LHCN-M2 (cell line): Measurements from ENCODE around the gene CD96. TPM values are rescaled to one million over a fixed set of nuclear protein-coding genes. Genes with fewer than 3 reads are reported as not detected.
"Not testable (repeated sequence)": the region's sequence is repeated elsewhere in the genome, so short reads cannot be mapped to it uniquely, and the experiment has no call there.

ENCODE experiments used
- DNase-seq: peaks from one replicate; pipeline ENCODE4 v3.0.0-alpha.2; 2012; ENCODE audit warnings: low read depth
- total RNA-seq: library from RNA; depleted of rRNA; stranded (reverse); fragments of >200 nt; gene quantifications from 2 replicates; pipeline ENCODE4 v1.2.3, GENCODE V29; 2014

CD96 gene
- total RNA-seq, 1 experiment from 2014 or later = 0.11 TPM

GRCh38 chr3:111619833-111620232 is 77.8 kb downstream of the CD96 start:
- DNase-seq = peak; percentile 45

DNA sequence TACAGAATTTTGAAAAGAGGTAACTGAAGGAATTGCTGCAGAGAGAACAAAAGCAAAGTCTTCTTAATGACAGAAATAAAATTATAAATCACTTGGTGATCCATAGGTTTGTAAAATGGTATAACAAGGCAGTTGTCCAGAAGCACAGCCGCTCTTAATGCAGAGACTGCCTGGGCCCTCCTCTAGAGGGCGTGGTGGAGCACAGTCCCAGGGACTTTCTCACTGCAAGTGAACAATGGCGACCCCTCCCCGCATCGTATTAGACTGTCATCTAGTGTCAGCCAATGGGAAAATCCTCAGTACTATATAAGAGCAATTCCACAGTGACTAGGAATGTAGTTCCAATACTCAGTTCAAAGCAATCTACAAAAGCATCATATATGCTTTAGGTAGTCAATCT is 79.5 kb downstream of the CD96 start:
- DNase-seq = peak; percentile 30

DNA sequence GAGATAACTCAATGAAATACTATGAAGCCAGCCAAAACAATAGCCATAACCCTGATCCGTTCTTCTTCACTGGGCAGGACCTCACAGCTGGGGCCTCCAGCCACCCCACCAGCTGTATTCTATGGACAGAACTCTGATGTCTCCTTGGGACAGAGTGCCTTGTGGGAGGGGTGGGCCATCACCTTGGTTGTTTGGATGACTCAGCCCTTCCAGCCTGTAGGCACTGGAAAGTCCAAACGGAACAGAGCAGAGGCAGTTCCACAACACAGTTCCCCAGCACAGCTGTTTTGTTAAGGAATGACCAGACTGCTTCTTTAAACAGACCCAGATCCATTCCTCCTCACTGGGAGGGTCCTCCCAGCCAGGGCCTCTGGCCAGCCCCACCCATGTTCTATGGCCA is 85.1 kb downstream of the CD96 start:
- DNase-seq = no peak

DNA sequence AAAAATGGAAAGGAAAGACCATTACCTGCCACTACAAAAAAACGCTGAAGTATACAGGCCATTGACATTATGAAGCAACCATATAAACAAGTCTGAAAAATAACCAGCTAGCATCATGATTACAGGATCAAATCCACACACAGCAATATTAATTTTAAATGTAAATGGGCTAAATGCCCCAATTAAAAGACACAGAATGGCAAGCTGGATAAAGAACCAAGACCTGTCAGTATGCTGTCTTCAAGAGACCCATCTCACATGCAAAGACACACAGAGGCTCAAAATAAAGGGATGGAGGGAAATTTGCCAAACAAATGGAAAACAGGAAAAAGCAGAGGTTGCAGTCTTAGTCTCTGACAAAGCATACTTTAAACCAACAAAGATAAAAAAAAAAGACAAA is 87.0 kb downstream of the CD96 start:
- not testable (repeated sequence) for DNase-seq

- not testable (repeated sequence) for DNase-seq
Measured at GRCh38 chr3:111630638-111631037, 88.6 kb downstream of the CD96 start.

GRCh38 chr3:111635403-111635802 is 93.4 kb downstream of the CD96 start:
- DNase-seq = no peak

- DNase-seq = peak; percentile 11
Measured at GRCh38 chr3:111636366-111636885, 94.4 kb downstream of the CD96 start.

GRCh38 chr3:111639316-111639715 is 97.3 kb downstream of the CD96 start:
- DNase-seq = no peak

DNA sequence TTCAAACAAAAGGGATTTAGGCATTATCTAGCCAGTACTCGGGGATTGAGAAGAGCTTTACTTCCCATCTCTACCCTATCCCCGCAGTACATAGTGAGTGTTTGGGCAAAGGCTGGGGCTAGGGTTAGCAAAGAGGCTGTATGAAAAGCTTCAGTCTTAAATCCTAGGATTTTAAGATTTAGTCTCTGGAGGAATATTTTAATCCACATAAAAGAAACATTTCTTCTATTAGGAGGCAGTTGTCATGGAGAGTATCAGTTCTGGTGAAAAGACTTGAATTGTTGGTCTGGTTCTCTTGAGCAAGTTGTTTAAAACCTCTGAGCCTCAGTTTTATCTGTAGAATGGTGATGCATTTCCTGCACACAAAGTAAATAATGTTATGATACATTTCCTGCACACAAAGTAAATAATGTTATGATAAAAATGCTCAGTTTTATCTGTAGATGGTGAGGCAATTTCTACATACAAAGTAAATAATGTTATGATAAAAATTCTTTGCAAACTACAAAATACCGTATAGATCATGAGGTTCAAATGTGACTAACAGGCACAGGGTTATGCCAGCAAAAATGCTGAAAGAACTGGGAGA is 107.1 kb downstream of the CD96 start:
- DNase-seq = no peak

DNA sequence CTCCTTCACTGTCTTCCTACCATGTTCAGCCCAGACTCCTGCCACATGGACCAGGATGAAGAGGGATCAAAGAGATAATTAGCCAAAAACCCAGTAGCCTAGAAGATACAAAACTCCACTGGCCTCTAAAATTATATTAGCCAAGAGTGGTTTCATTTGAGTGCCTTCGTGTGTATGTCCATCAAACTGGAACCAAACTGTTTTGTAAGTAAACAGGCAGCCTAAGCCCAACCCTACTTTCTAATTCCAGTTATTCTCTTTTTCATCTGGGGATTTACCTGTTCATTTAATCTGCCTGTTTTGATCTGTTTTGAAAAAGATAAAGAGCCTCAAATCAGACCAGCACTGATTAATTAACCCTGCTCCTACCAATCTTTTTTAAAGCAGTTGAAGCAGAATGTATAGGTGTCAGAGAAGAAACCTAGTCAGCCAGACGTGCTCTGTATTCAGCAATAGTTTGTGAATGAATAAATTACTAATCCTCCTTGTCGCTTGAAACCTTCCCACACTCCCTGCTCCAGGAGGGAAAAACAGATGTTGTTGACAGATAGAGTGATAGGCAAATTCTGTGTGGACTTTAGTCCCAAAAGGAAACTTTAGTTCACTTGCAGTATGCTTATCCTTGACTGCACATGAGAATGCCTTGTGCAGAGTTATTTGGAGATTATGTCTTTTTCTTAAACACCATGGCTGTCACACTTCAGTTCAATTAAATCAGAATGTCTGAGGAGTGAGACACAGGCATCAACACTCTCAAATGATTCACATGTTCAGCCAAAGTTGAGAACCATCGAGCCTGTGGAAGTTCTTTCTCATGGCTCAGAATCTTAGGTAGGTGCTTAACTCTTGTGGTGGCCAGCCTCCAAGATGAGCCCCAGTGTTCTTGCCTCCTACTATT is 108.6 kb downstream of the CD96 start:
- no peak for DNase-seq

- DNase-seq = no peak
Measured at GRCh38 chr3:111652492-111653180, 110.6 kb downstream of the CD96 start.

- DNase-seq = no peak
Measured at GRCh38 chr3:111653766-111654165, 111.8 kb downstream of the CD96 start.

DNA sequence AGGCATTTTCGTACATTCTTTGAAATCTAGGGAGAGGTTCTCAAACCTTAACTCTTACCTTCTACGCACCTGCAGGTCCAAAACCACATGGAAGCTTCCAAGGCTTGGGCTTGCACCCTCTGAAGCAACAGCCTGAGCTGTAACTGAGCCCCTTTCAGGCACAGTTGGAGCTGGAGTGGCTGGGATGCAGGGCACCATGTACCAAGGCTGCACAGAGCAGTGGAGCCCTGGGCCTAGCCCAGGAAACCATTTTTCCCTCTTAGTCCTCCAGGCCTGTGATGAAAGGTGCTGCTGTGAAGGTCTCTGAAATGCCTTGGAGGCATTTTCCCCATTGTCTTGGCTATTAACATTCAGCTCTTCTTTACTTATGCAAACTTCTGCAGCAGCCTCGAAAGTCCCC is 120.0 kb downstream of the CD96 start:
- DNase-seq = no peak

- no peak for DNase-seq
Measured at GRCh38 chr3:111662907-111663306, 120.9 kb downstream of the CD96 start.

GRCh38 chr3:111666041-111666735 is 124.2 kb downstream of the CD96 start:
- DNase-seq = no peak

DNA sequence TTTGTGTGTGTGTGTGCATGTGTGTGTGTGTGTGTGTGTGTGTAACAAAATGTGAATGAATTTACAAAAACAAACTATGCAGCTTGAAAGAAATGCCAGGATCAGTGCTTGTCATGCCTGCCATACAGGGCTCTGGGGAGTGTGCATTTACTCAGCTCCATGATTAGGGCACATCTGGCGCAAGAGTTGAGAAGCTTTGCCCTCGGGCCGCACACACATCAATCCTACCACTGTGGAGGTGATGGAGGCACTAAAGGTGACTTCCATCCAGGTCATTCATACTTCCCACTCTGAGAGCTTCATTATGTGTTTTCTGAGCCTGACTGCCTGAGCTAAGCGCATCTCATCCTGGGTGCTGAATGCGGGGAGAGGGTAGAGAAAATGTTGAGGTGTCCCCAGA is 125.2 kb downstream of the CD96 start:
- DNase-seq = no peak

GRCh38 chr3:111667621-111668239 is 125.7 kb downstream of the CD96 start:
- no peak for DNase-seq

DNA sequence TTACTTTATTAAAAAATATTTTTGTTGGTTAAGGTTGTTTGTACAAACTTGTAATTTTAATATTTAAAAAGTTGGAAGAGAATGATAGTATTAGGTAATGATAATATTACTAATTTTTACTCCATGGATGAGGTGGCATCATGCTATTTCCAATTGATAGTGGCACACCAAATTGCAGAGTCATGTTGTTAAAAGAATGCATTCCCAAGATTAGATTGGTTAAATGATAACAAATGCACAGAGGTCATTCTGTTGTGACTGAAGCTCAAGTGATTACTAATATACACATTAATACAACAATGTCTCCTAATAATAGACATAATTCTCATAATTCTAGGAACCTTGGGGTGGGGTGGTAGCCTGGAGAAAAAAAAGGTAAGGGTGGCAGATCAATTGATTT is 126.3 kb downstream of the CD96 start:
- no peak for DNase-seq

DNA sequence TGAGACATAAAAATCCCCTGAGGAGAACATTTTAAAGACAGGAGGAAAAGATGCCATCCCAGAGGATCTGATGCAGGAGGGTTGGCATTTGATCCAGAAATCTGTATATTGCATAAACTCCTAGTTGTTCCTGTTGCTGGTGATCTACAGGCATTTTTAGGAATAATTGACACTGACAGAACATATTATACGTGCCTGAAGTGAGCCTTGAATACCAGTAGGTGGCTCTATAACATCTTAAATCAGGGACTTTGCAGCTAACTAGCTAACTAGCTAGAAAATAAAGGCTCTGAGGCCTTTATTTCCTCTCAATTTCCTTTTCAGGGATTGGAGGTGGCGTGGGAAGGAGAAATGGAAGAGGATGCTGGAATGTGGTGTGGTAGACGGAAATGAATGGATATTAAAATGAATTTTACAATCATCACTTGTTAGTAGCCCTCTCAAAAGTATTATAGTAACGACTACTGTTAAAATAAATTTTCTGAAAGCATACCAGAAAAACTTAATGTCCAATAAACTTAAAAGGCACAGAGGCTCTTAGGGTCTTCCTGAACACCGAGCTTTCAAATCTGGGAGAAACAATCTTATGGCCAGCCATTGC is 127.0 kb downstream of the CD96 start:
- peak; percentile 72 for DNase-seq

DNA sequence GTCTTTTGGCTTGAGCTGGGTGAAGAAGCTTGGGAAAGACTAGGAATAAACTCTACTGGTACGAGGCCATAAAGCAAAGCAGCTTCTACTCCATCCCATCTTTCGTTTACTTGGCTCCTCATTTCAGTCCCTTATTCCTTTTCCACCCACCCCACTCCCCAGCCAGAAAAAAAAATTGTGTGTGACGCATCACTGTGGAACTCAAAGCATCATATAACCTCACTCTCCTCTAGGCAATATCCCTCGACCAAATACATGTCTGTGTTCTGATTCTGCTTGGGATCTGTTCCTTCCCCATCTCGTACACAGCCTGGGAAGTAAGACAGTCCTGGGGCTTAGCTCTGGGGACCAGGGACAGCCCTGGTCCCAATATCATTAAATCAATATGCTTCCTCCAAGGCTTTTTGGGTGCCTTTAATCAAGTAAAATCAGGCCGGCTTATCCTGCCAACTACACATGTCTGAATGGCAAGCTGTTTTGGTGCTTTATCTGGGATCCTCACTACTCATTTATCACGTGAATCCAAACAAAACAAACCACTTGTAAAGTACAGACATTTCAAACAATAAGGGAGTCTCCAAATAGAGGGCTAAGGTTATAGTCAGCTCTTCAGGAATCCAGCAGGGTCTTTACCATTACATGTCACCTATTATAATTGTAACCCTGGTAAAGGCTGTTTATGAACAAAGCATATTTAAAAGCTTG is 128.1 kb downstream of the CD96 start:
- peak; percentile 60 for DNase-seq
